Thyroid gland (tissue), 4 donors: ENCODE results near the gene RHPN2. TPM values are rescaled to one million over a fixed set of nuclear protein-coding genes. Genes with fewer than 3 reads are reported as not detected.
"Not testable (repeated sequence)": the region's sequence is repeated elsewhere in the genome, so short reads cannot be mapped to it uniquely, and the experiment has no call there.

ENCODE experiments used
- DNase-seq, 2 donors: peaks; one replicate each; pipeline ENCODE4 v3.0.0-alpha.2; 2019
- H3K27ac ChIP-seq, 3 donors: fragments of 200-600 bp; sonication (generic); 1 replicate in 2 of 3; 2 replicates in 1 of 3; pipeline ENCODE4 v1.5.1; 2016 to 2019; ENCODE audit warnings: mild to moderate bottlenecking in 1 of 3, moderate library complexity in 1 of 3
- H3K27me3 ChIP-seq: fragments of 200-600 bp; sonication (generic); one replicate; pipeline ENCODE4 v1.5.1; 2019
- H3K36me3 ChIP-seq, 2 donors: fragments of 200-600 bp; sonication (generic); one replicate each; pipeline ENCODE4 v1.5.1; 2016 to 2019
- H3K4me1 ChIP-seq, 2 donors: fragments of 200-600 bp; sonication (generic); one replicate each; pipeline ENCODE4 v1.5.1; 2017 to 2019
- H3K4me3 ChIP-seq, 3 donors: fragments of 200-600 bp; sonication (generic); replicated peaks in 1 of 3; 1 replicate in 2 of 3; 2 replicates in 1 of 3; pipeline ENCODE4 v1.5.1; 2016; ENCODE audit warnings: mild to moderate bottlenecking in 1 of 3
- H3K9me3 ChIP-seq: fragments of 200-600 bp; sonication (generic); one replicate; pipeline ENCODE4 v1.5.1; 2017
- CTCF ChIP-seq, 6 experiments: fragments of 200-600 bp in 3 of 6; fragments of 450-650 bp in 3 of 6; sonication (generic) in 3 of 6; IDR thresholded peaks; one replicate each; pipeline ENCODE4 v1.5.1; 2016 to 2019; ENCODE audit warnings: antibody characterized with exemption in 6 of 6, mild to moderate bottlenecking in 2 of 6, inconsistent platforms in 1 of 6, moderate library complexity in 1 of 6
- POLR2A ChIP-seq, 2 donors: fragments of 450-650 bp; IDR thresholded peaks; one replicate each; pipeline ENCODE4 v1.6.1; 2017; ENCODE audit warnings: antibody characterized with exemption in 2 of 2, mild to moderate bottlenecking in 2 of 2, moderate library complexity in 1 of 2
- WGBS, 2 donors: methylation state at CpG; one replicate each; pipeline ENCODE4 v1.1.5; 2017; 5-methylcytosine and 5-hydroxymethylcytosine counted together
- intact Hi-C: fragments of 100-400 bp; cut with DNase I; formaldehyde crosslinking; loops from one replicate; pipeline ENCODE4 v1.15.1; 2023
- total RNA-seq, 4 donors: library from RNA; depleted of rRNA; stranded (reverse); fragments of >200 nt; gene quantifications; one replicate each; pipeline ENCODE4 v1.2.3, GENCODE V29; 2016

Gene RHPN2
- total RNA-seq, 4 donors from 2014 or later = 11.2 to 16.9 (median 13.9) TPM

GRCh38 chr19:33039108-33039599 is 25.5 kb downstream of the RHPN2 start:
- TF ChIP-seq CTCF (IDR thresholded peaks at IDR 0.05) (no peak), POLR2A (IDR thresholded peaks at IDR 0.05) (no peak)
- intact Hi-C loops = no loop called here
- no peak for DNase-seq

GRCh38 chr19:33037168-33038025 is 27.3 kb downstream of the RHPN2 start:
- H3K9me3 ChIP-seq, H3K4me1 ChIP-seq, intact Hi-C loops, DNase-seq, H3K36me3 ChIP-seq, H3K4me3 ChIP-seq, H3K27ac ChIP-seq, H3K27me3 ChIP-seq: not testable (repeated sequence)
- WGBS, 2 donors = 73 to 90% methylated on average over 18 of the region's 18 CpGs

More at GRCh38 chr19:33039108-33039599, 25.5 kb downstream of the RHPN2 start:
- H3K4me3 ChIP-seq = no peak overlapping the region
- H3K9me3 ChIP-seq = no peaks in the 10 kb centered on the region
- no peak overlapping the region for H3K27ac ChIP-seq
- no peaks in the 10 kb centered on the region for H3K27me3 ChIP-seq
- WGBS, 2 donors = 89 to 93% methylated on average over 9 to 10 of the region's 10 CpGs
- H3K36me3 ChIP-seq = no peaks in the 10 kb centered on the region
- H3K4me1 ChIP-seq = no peaks in the 10 kb centered on the region

- DNase-seq, H3K27ac ChIP-seq, intact Hi-C loops, H3K9me3 ChIP-seq, H3K36me3 ChIP-seq, H3K27me3 ChIP-seq, H3K4me1 ChIP-seq, H3K4me3 ChIP-seq: not testable (repeated sequence)
- 95 to 96% methylated on average over 31 to 38 of the region's 45 CpGs for WGBS, 2 donors
These were observed 28.1 kb downstream of the RHPN2 start for GRCh38 chr19:33036370-33037167.

GRCh38 chr19:33035461-33035860 is 29.2 kb downstream of the RHPN2 start:
- TF ChIP-seq CTCF (IDR thresholded peaks at IDR 0.05) (no peak), POLR2A (IDR thresholded peaks at IDR 0.05) (no peak)
- Histone ChIP-seq H3K36me3 (no peaks in the 10 kb centered on the region), H3K4me3 (no peak overlapping the region), H3K27ac (no peak overlapping the region), H3K27me3 (no peaks in the 10 kb centered on the region), H3K9me3 (no peaks in the 10 kb centered on the region), H3K4me1 (no peaks in the 10 kb centered on the region)
- no peak for DNase-seq
- 95 to 98% methylated on average over 10 of the region's 10 CpGs for WGBS, 2 donors
- intact Hi-C loops = no loop called here

GRCh38 chr19:33032218-33032781 is 32.4 kb downstream of the RHPN2 start:
- Histone ChIP-seq H3K4me3 (no peak overlapping the region), H3K27ac (no peak overlapping the region), H3K9me3 (no peaks in the 10 kb centered on the region), H3K36me3 (no peaks in the 10 kb centered on the region), H3K4me1 (no peaks in the 10 kb centered on the region), H3K27me3 (no peaks in the 10 kb centered on the region)
- intact Hi-C loops = no loop called here
- no peak for TF ChIP-seq CTCF (IDR thresholded peaks at IDR 0.05)
- 82 to 83% methylated on average over 8 of the region's 8 CpGs for WGBS, 2 donors
- no peak for DNase-seq
